Measurements from ENCODE around the gene IL31.

The IL31 gene

DNA sequence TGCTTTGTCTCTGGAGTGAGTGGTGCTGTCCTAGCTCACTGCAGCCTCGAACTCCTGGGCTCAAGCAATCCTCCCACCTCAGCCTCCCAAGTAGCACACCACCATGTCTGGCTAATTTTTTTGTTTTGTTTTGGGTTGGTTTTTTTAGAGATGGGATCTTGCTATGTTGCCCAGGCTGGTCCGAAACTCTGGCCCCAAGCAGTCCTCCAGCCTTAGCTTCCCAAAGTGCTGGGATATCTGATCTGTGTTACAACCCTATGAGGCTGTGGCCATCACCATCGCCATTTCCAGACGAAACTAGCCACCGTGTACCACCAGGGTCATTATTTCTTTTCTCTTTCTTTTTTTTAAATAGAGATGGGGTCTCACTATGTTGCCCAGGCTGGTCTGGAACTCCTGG lies 2.6 kb downstream of the IL31 start:
- TF ChIP-seq, protein P1, sequence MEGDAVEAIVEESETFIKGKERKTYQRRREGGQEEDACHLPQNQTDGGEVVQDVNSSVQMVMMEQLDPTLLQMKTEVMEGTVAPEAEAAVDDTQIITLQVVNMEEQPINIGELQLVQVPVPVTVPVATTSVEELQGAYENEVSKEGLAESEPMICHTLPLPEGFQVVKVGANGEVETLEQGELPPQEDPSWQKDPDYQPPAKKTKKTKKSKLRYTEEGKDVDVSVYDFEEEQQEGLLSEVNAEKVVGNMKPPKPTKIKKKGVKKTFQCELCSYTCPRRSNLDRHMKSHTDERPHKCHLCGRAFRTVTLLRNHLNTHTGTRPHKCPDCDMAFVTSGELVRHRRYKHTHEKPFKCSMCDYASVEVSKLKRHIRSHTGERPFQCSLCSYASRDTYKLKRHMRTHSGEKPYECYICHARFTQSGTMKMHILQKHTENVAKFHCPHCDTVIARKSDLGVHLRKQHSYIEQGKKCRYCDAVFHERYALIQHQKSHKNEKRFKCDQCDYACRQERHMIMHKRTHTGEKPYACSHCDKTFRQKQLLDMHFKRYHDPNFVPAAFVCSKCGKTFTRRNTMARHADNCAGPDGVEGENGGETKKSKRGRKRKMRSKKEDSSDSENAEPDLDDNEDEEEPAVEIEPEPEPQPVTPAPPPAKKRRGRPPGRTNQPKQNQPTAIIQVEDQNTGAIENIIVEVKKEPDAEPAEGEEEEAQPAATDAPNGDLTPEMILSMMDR (IDR thresholded peaks at IDR 0.05) = no peak

DNA sequence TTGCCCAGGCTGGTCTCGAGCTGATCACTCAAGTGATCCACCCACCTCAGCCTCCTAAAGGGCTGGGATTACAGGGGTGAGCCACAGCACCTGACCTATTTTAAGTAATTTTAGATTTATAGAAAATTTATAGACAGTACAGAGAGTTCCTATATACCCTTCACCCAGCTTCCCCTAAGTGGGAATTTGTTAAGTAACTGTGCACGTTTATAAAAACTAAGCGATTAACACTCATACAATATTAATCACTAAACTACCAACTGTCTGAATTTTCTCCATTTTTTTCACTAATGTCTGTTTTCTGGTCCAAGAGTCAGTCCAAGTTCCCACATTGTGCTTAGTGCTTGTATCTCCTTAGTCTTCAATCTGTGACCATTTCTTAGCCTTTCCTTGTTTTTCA lies 5.5 kb downstream of the IL31 start:
- TF ChIP-seq, protein P1 (IDR thresholded peaks at IDR 0.05) = no peak

DNA sequence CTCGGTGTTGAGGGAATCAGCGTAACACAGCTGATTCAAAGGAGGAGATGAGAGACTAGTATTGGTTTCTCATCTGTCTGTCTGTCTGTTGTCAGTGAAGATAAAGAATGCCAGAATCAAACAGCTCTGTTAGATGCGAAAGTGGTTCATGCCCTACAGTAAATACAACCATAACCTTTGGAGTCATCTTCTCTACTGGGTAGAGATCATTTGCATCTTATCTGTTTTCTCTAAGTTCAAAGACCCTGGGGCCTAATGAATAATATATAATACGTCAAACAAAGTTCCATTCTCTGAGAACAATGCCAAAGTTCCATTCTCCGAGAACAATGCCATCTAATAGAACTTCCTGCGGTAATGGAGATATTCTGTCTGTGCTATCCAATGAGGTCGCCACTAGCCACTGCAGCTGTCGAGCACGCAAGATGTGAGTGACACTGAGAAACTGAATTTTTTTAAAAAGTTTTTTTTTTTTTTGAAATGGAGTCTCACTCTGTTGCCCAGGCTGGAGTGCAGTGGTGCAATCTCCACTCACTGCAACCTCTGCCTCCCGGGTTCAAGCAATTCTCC lies 6.6 kb downstream of the IL31 start:
- TF ChIP-seq, protein P1 (IDR thresholded peaks at IDR 0.05) = no peak

DNA sequence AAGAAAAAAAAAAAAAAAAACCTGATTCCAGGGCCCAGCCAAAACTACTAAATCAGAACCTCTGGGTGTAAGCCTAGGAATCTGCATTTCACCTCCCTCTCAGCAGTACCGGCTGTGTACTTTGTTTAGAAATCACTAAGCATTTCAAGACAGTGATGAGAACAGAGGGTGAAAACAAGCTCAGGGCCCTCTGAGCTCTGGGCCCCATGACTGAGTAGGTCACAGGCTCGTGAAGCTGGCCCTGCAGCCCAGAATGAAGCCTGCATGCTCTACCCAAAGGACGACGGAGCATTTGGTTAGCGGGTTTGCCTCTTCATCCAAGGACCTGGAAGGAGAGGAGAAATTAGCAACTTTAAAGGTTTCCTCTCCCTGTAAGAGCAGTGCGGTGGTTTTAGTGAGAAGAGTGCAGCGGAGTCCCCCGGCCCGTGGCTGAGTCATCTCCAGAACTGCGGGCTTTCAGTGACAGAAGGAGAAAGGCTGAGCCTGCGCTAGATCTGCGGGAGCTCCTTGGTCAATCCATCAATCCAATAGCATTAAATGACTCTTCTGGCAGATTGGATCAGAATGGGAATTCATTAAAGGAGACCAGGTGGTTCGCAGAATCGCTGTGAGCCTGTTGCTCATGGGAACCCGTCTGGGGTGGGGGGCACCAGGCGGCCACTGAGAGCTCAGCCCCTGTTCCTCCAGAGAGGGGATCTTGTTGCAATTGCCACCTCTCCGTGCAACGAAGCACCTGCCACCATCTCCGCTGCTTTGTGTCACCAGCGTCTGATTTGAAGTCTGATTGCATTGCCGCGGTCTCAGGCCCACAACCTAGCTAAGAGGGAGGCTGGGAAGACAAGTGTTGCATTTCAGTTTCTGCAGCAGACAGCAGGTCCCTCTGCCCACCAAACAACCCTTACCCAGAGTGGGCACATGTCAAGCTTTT lies 7.3 kb downstream of the IL31 start:
- TF ChIP-seq, protein P1 (IDR thresholded peaks at IDR 0.05) = no peak

DNA sequence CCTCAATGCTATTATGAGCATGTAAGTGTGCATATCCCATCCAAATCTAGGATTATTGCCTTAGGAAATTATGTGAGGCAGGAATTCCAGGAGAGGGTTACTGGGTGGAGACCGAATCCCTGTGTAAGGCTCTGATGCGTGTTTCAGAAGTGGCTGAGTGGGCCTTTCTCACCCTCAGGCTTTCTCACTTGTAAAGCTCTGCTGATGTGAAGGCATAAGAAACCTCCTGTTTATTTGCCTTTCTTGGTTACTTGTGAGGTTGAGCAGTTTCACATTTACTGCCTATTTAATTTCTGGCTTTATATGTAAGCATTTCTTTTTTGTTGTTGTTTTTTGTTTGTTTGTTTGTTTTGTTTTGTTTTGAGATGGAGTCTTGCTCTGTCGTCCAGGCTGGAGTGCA lies 11.0 kb downstream of the IL31 start:
- TF ChIP-seq, protein P1 (IDR thresholded peaks at IDR 0.05) = no peak

DNA sequence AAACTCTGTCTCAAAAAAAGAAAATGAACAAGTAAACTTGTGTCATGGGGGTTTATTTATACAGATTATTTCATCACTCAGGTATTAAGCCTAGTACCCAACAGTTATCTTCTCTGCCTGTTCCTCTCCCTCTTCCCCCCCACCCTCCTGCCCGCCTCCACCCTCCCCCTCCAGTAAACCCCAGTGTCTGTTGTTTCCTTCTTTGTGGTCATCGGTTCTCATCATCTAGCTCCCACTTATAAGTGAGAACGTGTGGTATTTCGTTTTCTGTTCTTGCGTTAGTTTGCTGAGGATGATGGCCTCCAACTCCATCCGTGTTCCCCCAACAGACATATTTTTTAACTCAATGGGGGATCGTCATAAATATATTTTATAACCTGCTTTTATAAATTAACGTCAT lies 12.3 kb downstream of the IL31 start:
- TF ChIP-seq, protein P1 (IDR thresholded peaks at IDR 0.05) = no peak

DNA sequence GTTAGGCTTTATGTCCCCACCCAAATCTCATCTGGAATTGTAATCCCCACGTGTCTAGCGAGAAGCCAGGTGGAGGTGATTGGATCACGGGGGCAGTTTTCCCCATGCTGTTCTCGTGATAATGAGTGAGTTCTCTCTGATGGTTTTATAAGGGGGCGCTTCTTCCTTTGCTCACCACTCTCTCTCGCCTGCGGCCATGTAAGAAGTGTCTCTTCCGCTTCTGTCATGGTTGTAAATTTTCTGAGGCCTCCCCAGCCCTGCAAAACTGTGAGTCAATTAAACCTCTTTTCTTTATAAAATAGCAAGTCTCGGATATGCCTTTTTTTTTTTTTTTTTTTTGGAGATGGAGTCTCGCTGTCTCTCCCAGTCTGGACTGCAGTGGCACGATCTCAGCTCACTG lies 13.3 kb downstream of the IL31 start:
- TF ChIP-seq, protein P1 (IDR thresholded peaks at IDR 0.05) = no peak

Data from LNCAP (cell line).